A549 (cell line): ENCODE measurements around the gene SPRR3.

ENCODE experiments used
- BCL3 ChIP-seq: fragments of >200 bp; sonication (Bioruptor Twin); formaldehyde crosslinking; IDR thresholded peaks from 3 replicates; pipeline ENCODE4 v1.6.1; 2016
- EHMT2 ChIP-seq: fragments of 200-600 bp; sonication (generic); IDR thresholded peaks from 2 replicates; pipeline ENCODE4 v1.6.1; 2016; ENCODE audit warnings: antibody characterized with exemption, low read depth, mild to moderate bottlenecking, moderate library complexity
- HES2 ChIP-seq: fragments of >200 bp; sonication (Bioruptor Twin); formaldehyde crosslinking; IDR thresholded peaks from 2 replicates; pipeline ENCODE4 v1.6.1; 2016
- KDM1A ChIP-seq: fragments of 200-600 bp; sonication (generic); IDR thresholded peaks from 2 replicates; pipeline ENCODE4 v1.6.1; 2016; ENCODE audit warnings: low read depth, mild to moderate bottlenecking
- MAFK ChIP-seq: fragments of 450-650 bp; IDR thresholded peaks from 2 replicates; pipeline ENCODE4 v1.6.1; 2014; ENCODE audit not compliant: partially characterized antibody
- MAX ChIP-seq: IDR thresholded peaks from 2 replicates; pipeline ENCODE4 v1.6.1; 2012
- NR3C1 ChIP-seq: fragments of >200 bp; sonication (Bioruptor Twin); formaldehyde crosslinking; IDR thresholded peaks from 3 replicates; pipeline ENCODE4 v1.6.1; 2017
- USF2 ChIP-seq: fragments of 450-650 bp; IDR thresholded peaks from 2 replicates; pipeline ENCODE4 v1.6.1; 2014; ENCODE audit warnings: antibody characterized with exemption
- ZNF302 ChIP-seq: fragments of 250-450 bp; sonication (Bioruptor Pico); IDR thresholded peaks from 2 replicates; pipeline ENCODE4 v1.9.0; 2021; ENCODE audit warnings: inconsistent platforms, mild to moderate bottlenecking, moderate library complexity
- TF ChIP-seq, protein P1 (sequence below): fragments of 200-600 bp; sonication (generic); IDR thresholded peaks from 2 replicates; pipeline ENCODE4 v1.6.1; 2016; ENCODE audit warnings: antibody characterized with exemption, mild to moderate bottlenecking, moderate library complexity
- TF ChIP-seq, protein P2 (sequence below): fragments of >200 bp; sonication (Bioruptor Twin); formaldehyde crosslinking; IDR thresholded peaks from 3 replicates; pipeline ENCODE4 v1.5.1; 2016

- no peak for TF ChIP-seq MAFK
- TF ChIP-seq, protein P1, sequence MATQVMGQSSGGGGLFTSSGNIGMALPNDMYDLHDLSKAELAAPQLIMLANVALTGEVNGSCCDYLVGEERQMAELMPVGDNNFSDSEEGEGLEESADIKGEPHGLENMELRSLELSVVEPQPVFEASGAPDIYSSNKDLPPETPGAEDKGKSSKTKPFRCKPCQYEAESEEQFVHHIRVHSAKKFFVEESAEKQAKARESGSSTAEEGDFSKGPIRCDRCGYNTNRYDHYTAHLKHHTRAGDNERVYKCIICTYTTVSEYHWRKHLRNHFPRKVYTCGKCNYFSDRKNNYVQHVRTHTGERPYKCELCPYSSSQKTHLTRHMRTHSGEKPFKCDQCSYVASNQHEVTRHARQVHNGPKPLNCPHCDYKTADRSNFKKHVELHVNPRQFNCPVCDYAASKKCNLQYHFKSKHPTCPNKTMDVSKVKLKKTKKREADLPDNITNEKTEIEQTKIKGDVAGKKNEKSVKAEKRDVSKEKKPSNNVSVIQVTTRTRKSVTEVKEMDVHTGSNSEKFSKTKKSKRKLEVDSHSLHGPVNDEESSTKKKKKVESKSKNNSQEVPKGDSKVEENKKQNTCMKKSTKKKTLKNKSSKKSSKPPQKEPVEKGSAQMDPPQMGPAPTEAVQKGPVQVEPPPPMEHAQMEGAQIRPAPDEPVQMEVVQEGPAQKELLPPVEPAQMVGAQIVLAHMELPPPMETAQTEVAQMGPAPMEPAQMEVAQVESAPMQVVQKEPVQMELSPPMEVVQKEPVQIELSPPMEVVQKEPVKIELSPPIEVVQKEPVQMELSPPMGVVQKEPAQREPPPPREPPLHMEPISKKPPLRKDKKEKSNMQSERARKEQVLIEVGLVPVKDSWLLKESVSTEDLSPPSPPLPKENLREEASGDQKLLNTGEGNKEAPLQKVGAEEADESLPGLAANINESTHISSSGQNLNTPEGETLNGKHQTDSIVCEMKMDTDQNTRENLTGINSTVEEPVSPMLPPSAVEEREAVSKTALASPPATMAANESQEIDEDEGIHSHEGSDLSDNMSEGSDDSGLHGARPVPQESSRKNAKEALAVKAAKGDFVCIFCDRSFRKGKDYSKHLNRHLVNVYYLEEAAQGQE: no peak
- no peak for TF ChIP-seq NR3C1
- no peak for TF ChIP-seq ZNF302
- no peak for TF ChIP-seq MAX
- no peak for TF ChIP-seq HES2
- TF ChIP-seq USF2: no peak
- TF ChIP-seq, protein P2, sequence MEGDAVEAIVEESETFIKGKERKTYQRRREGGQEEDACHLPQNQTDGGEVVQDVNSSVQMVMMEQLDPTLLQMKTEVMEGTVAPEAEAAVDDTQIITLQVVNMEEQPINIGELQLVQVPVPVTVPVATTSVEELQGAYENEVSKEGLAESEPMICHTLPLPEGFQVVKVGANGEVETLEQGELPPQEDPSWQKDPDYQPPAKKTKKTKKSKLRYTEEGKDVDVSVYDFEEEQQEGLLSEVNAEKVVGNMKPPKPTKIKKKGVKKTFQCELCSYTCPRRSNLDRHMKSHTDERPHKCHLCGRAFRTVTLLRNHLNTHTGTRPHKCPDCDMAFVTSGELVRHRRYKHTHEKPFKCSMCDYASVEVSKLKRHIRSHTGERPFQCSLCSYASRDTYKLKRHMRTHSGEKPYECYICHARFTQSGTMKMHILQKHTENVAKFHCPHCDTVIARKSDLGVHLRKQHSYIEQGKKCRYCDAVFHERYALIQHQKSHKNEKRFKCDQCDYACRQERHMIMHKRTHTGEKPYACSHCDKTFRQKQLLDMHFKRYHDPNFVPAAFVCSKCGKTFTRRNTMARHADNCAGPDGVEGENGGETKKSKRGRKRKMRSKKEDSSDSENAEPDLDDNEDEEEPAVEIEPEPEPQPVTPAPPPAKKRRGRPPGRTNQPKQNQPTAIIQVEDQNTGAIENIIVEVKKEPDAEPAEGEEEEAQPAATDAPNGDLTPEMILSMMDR: no peak
- TF ChIP-seq BCL3: no peak
- no peak for TF ChIP-seq EHMT2
- no peak for TF ChIP-seq KDM1A
Observed at GRCh38 chr1:152970495-152970894, 31.1 kb upstream of the SPRR3 start, which contains the start of gene SPRR4.
